WI38 (cell line): ENCODE measurements around the gene UNC5B.

Source experiments
- H3K4me3 ChIP-seq: 2 replicates; pipeline ENCODE4 v1.5.1; 2011; ENCODE audit warnings: low read depth, mild to moderate bottlenecking, control low read depth, low read length
- CTCF ChIP-seq: IDR thresholded peaks from 2 replicates; pipeline ENCODE4 v1.5.1; 2012; ENCODE audit warnings: low read depth, mild to moderate bottlenecking, control low read depth, low read length

The UNC5B gene

GRCh38 chr10:71185209-71185608, 27.2 kb upstream of the UNC5B start:
- no peak overlapping the region for H3K4me3 ChIP-seq
- no peak for TF ChIP-seq CTCF

- H3K4me3 ChIP-seq = no peak overlapping the region
- TF ChIP-seq CTCF = no peak
Measured at GRCh38 chr10:71187197-71187596, 25.2 kb upstream of the UNC5B start.

GRCh38 chr10:71187600-71187999, 24.8 kb upstream of the UNC5B start:
- TF ChIP-seq CTCF = no peak
- no peak overlapping the region for H3K4me3 ChIP-seq

- no peak for TF ChIP-seq CTCF
- H3K4me3 ChIP-seq = no peak overlapping the region
Measured at GRCh38 chr10:71188201-71188600, 24.2 kb upstream of the UNC5B start.

GRCh38 chr10:71191019-71191418, 21.4 kb upstream of the UNC5B start:
- no peak for TF ChIP-seq CTCF
- no peak overlapping the region for H3K4me3 ChIP-seq

GRCh38 chr10:71191551-71192076, 20.8 kb upstream of the UNC5B start:
- TF ChIP-seq CTCF = no peak

GRCh38 chr10:71193516-71193915, 18.9 kb upstream of the UNC5B start:
- H3K4me3 ChIP-seq = no peak overlapping the region

More at GRCh38 chr10:71191551-71192076, 20.8 kb upstream of the UNC5B start:
- no peak overlapping the region for H3K4me3 ChIP-seq

More at GRCh38 chr10:71193516-71193915, 18.9 kb upstream of the UNC5B start:
- no peak for TF ChIP-seq CTCF
